GM18505 (cell line): ENCODE data around the gene FRMD1.

ENCODE experiments used
- ATAC-seq: cut with Tn5 transposase; IDR thresholded peaks from one replicate; pipeline ENCODE4 v1.9.1; 2021; ENCODE audit not compliant: unreplicated experiment
- POLR2A ChIP-seq: IDR thresholded peaks from 4 replicates; pipeline ENCODE4 v1.6.1; 2011; ENCODE audit warnings: borderline replicate concordance; ENCODE audit not compliant: insufficient read depth, insufficient read length; ENCODE audit errors: extremely low read depth

FRMD1 gene

GRCh38 chr6:168027521-168027920, 51.5 kb downstream of the FRMD1 start:
- no peak for TF ChIP-seq POLR2A
- ATAC-seq = no peak

GRCh38 chr6:168026925-168027324, 52.1 kb downstream of the FRMD1 start:
- TF ChIP-seq POLR2A = no peak
- ATAC-seq = no peak

- TF ChIP-seq POLR2A = no peak
- ATAC-seq = no peak
Observed at GRCh38 chr6:168025831-168026710, 52.9 kb downstream of the FRMD1 start.

DNA sequence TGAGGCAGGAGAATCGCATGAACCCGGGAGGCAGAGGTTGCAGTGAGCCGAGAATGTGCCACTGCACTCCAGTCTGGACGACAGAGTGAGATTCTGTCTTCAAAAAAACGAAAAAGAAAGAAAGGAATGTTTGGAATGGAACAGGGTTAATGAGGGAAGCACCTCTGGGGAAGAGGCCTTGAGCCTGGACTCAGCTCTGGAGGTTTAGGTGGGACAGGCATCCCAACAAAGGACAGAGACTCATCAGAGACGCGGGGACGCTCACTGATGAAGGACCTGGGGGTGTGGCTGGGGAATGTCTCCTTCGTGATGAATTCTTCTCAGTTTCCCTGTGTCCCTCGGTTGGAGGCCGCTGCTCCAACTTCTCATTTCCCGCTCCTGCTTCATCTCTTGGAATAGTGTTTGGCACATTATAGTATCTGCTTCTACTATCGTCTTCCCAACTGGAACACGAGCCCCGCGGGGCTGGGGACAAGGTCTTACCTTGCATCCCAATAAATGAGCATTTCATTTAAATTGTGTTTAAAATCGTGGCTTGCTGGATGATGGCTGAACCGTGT, 54.0 kb downstream of the FRMD1 start:
- no peak for ATAC-seq
- no peak for TF ChIP-seq POLR2A

GRCh38 chr6:168022488-168023321, 56.3 kb downstream of the FRMD1 start:
- TF ChIP-seq POLR2A = no peak
- ATAC-seq = no peak

DNA sequence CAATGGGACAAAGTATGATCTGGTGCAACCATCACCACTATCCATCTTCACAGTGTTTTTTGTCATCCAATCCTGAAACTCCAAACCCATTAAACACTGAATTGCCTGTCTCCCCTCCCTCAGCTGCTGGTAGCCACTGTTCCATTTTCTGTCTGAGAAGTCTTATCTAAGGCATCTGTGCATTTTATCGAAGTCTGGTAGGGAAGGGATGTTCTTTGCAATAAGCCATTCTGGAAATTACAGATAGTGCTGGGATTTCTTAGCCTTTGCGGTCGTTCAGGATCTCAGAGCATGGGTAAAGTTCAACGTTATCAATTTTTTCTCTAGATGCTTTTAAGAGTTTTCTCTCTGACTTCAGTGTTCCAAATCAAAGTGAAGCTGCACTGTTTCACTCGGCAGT, 57.4 kb downstream of the FRMD1 start:
- ATAC-seq = no peak
- no peak for TF ChIP-seq POLR2A

DNA sequence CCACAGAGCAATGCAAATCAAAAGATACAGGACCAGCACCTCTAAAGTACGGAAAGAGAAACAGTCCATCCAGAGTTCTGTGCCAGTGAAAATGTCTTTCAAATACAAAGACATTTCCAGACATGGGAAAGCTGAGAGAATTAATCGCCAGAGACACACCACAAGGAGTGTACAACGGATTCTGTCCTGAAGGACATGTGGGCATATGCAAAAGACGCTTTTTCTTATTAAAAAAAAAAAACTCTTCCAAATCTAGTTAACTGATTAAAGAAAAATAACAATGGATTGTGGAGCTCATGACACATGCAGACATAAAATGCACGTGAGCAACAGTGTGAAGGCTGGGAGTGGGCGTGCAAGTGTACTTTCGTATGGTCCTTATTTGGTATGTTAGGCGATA, 58.8 kb downstream of the FRMD1 start:
- no peak for ATAC-seq
- no peak for TF ChIP-seq POLR2A

DNA sequence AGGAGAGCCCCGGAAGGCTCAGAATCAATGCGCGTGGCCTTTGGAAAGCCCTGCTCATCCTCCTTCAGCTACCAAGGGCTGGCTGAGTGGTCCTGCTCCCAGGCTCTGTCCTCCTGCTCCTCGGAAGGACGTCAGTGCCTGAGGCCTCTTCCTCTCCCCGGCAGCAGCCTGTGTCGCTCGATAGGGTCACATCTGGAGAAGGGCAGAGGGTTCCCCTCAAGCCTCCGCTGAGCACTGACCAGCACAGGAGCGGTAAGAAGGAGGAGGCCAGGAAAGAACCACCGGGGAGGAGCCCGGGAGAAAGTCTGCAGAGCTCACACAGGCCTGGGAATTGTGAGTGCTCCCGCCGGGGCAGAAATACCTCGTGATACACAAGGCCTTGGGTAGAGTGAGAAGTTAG, 60.3 kb downstream of the FRMD1 start:
- ATAC-seq = no peak
- TF ChIP-seq POLR2A = no peak

GRCh38 chr6:168017629-168018028, 61.4 kb downstream of the FRMD1 start:
- no peak for ATAC-seq
- TF ChIP-seq POLR2A = no peak

DNA sequence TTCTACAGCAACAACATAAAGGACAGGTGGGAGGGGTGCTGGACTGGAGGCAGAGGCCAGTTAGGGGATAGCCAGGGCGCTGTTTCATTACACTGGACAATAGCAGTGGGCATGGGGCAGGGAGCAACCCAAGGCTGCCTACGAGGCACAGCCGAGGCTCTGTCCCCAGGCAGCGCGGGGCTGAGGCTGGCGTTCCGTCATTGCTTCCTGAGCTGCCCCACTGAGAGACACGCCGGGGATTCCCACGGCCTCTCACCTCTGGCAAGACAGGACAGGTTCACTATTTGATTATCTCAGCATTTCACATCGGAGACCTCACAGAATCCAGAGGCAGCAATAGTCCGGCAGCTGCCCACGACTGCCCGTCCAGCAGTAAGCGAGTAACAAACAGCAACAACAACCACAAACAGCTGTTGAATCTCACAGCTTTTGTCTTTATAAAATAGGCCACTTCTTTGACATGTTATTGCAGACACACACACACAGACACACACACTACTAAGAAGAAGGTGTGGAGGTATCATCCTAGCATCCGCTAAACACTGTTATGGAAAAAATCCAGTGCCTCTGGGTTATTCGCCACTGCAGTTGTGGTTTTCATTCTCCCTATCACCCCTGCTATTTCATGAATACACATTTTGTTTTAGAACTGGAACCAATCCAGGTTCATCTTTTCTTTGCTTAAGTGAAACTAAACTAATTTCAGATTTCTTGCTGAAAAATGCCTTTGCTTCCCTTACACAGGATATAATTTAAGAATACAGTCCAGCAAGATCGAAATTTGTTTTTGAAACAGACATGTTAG, 62.1 kb downstream of the FRMD1 start:
- no peak for TF ChIP-seq POLR2A

DNA sequence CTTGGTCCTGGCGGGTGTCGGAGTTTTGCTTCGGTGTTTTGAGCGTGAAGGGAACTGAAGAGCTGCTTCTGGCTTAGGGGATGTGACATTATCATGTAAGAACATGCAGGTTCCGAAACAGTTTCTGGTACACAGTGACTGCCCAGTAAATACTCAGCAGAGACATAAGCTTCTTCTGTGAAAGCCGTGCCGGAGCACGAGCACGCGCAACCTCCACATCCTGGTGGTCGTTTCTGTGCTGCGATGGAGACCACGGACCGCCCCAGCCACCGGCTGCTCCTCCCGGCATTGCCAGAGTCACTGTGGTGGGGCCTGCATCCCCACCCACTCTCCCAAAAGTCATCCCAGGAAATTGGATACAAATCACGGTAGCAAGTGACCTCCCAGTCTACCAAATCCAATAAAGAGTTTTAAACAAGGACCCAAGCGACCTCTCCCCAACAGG, 62.8 kb downstream of the FRMD1 start:
- no peak for TF ChIP-seq POLR2A
- ATAC-seq = no peak

More for the DNA sequence above, 62.1 kb downstream of the FRMD1 start:
- no peak for ATAC-seq

- ATAC-seq = no peak
- no peak for TF ChIP-seq POLR2A
Observed at GRCh38 chr6:168015482-168016175, 63.4 kb downstream of the FRMD1 start.
